HuH-7.5 (cell line): Measurements from ENCODE around the gene PAPPA.

Experiments used
- DNase-seq: peaks from one replicate; pipeline ENCODE4 v3.0.0; 2011; ENCODE audit warnings: low spot score

PAPPA gene

GRCh38 chr9:116349684-116350083 lies 196.1 kb downstream of the PAPPA start:
- no peak for DNase-seq

- no peak for DNase-seq
Observed at GRCh38 chr9:116350213-116350612, 196.6 kb downstream of the PAPPA start.

- no peak for DNase-seq
Observed at GRCh38 chr9:116352958-116353357, 199.4 kb downstream of the PAPPA start.

- no peak for DNase-seq
Observed at GRCh38 chr9:116355153-116355921, 201.7 kb downstream of the PAPPA start.

GRCh38 chr9:116358251-116358650 lies 204.7 kb downstream of the PAPPA start:
- no peak for DNase-seq

- no peak for DNase-seq
Observed at GRCh38 chr9:116360016-116360415, 206.4 kb downstream of the PAPPA start.

GRCh38 chr9:116360989-116361388 lies 207.4 kb downstream of the PAPPA start:
- DNase-seq, result no peak

- DNase-seq, result no peak
Observed at GRCh38 chr9:116361547-116361946, 208.0 kb downstream of the PAPPA start.

GRCh38 chr9:116362493-116362892 lies 208.9 kb downstream of the PAPPA start:
- DNase-seq, result no peak

GRCh38 chr9:116365056-116365471 lies 211.5 kb downstream of the PAPPA start:
- no peak for DNase-seq

- DNase-seq, result no peak
Observed at GRCh38 chr9:116366241-116366640, 212.7 kb downstream of the PAPPA start.

- no peak for DNase-seq
Observed at GRCh38 chr9:116368680-116369079, 215.1 kb downstream of the PAPPA start.

- DNase-seq, result no peak
Observed at GRCh38 chr9:116369706-116370105, 216.1 kb downstream of the PAPPA start.

GRCh38 chr9:116370556-116370955 lies 217.0 kb downstream of the PAPPA start:
- no peak for DNase-seq

GRCh38 chr9:116372081-116372673 lies 218.6 kb downstream of the PAPPA start:
- no peak for DNase-seq

- no peak for DNase-seq
Observed at GRCh38 chr9:116372786-116373185, 219.2 kb downstream of the PAPPA start.

GRCh38 chr9:116377179-116377798 lies 223.7 kb downstream of the PAPPA start:
- no peak for DNase-seq

- no peak for DNase-seq
Observed at GRCh38 chr9:116378873-116379272, 225.3 kb downstream of the PAPPA start.

GRCh38 chr9:116379821-116380220 lies 226.2 kb downstream of the PAPPA start:
- DNase-seq, result no peak

- DNase-seq, result no peak
Observed at GRCh38 chr9:116380496-116380995, 227.0 kb downstream of the PAPPA start.

- no peak for DNase-seq
Observed at GRCh38 chr9:116381350-116381749, 227.8 kb downstream of the PAPPA start.

GRCh38 chr9:116382053-116382452 lies 228.5 kb downstream of the PAPPA start:
- no peak for DNase-seq

- DNase-seq, result no peak
Observed at GRCh38 chr9:116383133-116383532, 229.5 kb downstream of the PAPPA start.
